Hypothalamus (tissue), 51 donors: ENCODE results near the gene RPS18.
"Not testable (repeated sequence)": the region's sequence is repeated elsewhere in the genome, so short reads cannot be mapped to it uniquely, and the experiment has no call there.

Source experiments
- DNase-seq, 51 donors: peaks; one replicate each; lab custom pipeline; 2025; lab: John Stamatoyannopoulos, UW

RPS18 gene

GRCh38 chr6:33271468-33272274 lies at the start of gene RPS18, which contains the start of gene VPS52:
TSS of gene RPS18 (plus strand) at chr6:33272075. CDS start at chr6:33272120, 45 bp downstream.
TSS of gene VPS52 (minus strand) at chr6:33271876. CDS start at chr6:33271675, 201 bp downstream.
- DNase-seq = peak; percentile 53 to 97 (median 89)

- not testable (repeated sequence) for DNase-seq
These were observed 45.3 kb upstream of the RPS18 start for GRCh38 chr6:33226503-33227120.

GRCh38 chr6:33235221-33235634 lies 36.6 kb upstream of the RPS18 start:
- DNase-seq = no peak

GRCh38 chr6:33236328-33236727 lies 35.5 kb upstream of the RPS18 start:
- DNase-seq = no peak

GRCh38 chr6:33236852-33237251 lies 35.0 kb upstream of the RPS18 start:
- DNase-seq = no peak

GRCh38 chr6:33237741-33238140 lies 34.1 kb upstream of the RPS18 start:
- no peak for DNase-seq

- DNase-seq = no peak
These were observed 29.9 kb upstream of the RPS18 start for GRCh38 chr6:33241968-33242367.

- DNase-seq = no peak
These were observed 28.4 kb upstream of the RPS18 start for GRCh38 chr6:33243476-33243875.

- peak; percentile 31 to 92 (median 80) for DNase-seq
These were observed 23.8 kb upstream of the RPS18 start for GRCh38 chr6:33247977-33248642.

GRCh38 chr6:33248643-33248931 lies 23.3 kb upstream of the RPS18 start:
- peak in 9 of 51 donors; percentile 41 to 79 (median 52) for DNase-seq

- DNase-seq = peak; percentile 66 to 99 (median 95)
These were observed 22.7 kb upstream of the RPS18 start for GRCh38 chr6:33248932-33249731.

- peak in 5 of 51 donors; percentile 24 to 28 (median 25) for DNase-seq
These were observed 21.9 kb upstream of the RPS18 start for GRCh38 chr6:33249732-33250630.

GRCh38 chr6:33250731-33251130 lies 21.1 kb upstream of the RPS18 start:
- DNase-seq = no peak

GRCh38 chr6:33251395-33252012 lies 20.4 kb upstream of the RPS18 start:
- no peak for DNase-seq

- no peak for DNase-seq
These were observed 19.1 kb upstream of the RPS18 start for GRCh38 chr6:33252759-33253158.

- DNase-seq = no peak
These were observed 17.3 kb upstream of the RPS18 start for GRCh38 chr6:33254591-33254990.

GRCh38 chr6:33259032-33259431 lies 12.8 kb upstream of the RPS18 start:
- no peak for DNase-seq

GRCh38 chr6:33262490-33262889 lies 9.4 kb upstream of the RPS18 start:
- not testable (repeated sequence) for DNase-seq

- no peak for DNase-seq
These were observed 7.9 kb upstream of the RPS18 start for GRCh38 chr6:33264015-33264414.
